Osteoblast (primary cell): ENCODE measurements around the gene GLT8D1. TPM values are rescaled to one million over a fixed set of nuclear protein-coding genes. Genes with fewer than 3 reads are reported as not detected.
A peak's percentile ranks its signal among the peaks of the same experiment; 100 is the strongest.

Source experiments
- DNase-seq: peaks from one replicate; pipeline ENCODE4 v3.0.0; 2011; ENCODE audit warnings: low spot score, mixed read lengths; ENCODE audit not compliant: insufficient read length; ENCODE audit errors: missing footprints
- H2AFZ ChIP-seq: 2 replicates; pipeline ENCODE4 v1.6.0; 2011; ENCODE audit warnings: mild to moderate bottlenecking, low read length
- H3K27ac ChIP-seq: 2 replicates; pipeline ENCODE4 v1.5.1; 2011; ENCODE audit warnings: mild to moderate bottlenecking, low read depth, low read length, moderate library complexity
- H3K27me3 ChIP-seq: 2 replicates; pipeline ENCODE4 v1.6.0; 2012; ENCODE audit warnings: mild to moderate bottlenecking, control low read depth, inconsistent platforms, low read length, moderate library complexity; ENCODE audit not compliant: insufficient read depth
- H3K36me3 ChIP-seq: 2 replicates; pipeline ENCODE4 v1.5.1; 2011; ENCODE audit warnings: mild to moderate bottlenecking, low read length, control low read depth, moderate library complexity; ENCODE audit not compliant: insufficient read depth
- H3K4me1 ChIP-seq: 2 replicates; pipeline ENCODE4 v1.5.1; 2011; ENCODE audit warnings: mild to moderate bottlenecking, low read length, control low read depth, moderate library complexity; ENCODE audit not compliant: insufficient read depth
- H3K4me2 ChIP-seq: 2 replicates; pipeline ENCODE4 v1.6.0; 2011; ENCODE audit warnings: mild to moderate bottlenecking, low read length; ENCODE audit not compliant: insufficient read depth
- H3K4me3 ChIP-seq: fragments of 200-600 bp; sonication (generic); 3 replicates; pipeline ENCODE4 v1.5.1; 2012; ENCODE audit warnings: mild to moderate bottlenecking, low read length, inconsistent platforms; ENCODE audit not compliant: insufficient read depth
- H3K79me2 ChIP-seq: 2 replicates; pipeline ENCODE4 v1.6.0; 2012; ENCODE audit warnings: mild to moderate bottlenecking, low read length, control low read depth, inconsistent platforms; ENCODE audit not compliant: insufficient read depth
- H3K9me3 ChIP-seq: 2 replicates; pipeline ENCODE4 v1.5.1; 2011; ENCODE audit warnings: low read depth, low read length, control low read depth
- H4K20me1 ChIP-seq: 2 replicates; pipeline ENCODE4 v1.6.0; 2012; ENCODE audit warnings: mild to moderate bottlenecking, low read length, control low read depth; ENCODE audit not compliant: insufficient read depth
- CTCF ChIP-seq: IDR thresholded peaks from 2 replicates; pipeline ENCODE4 v1.5.1; 2011; ENCODE audit warnings: mild to moderate bottlenecking, low read depth, low read length, moderate library complexity; ENCODE audit errors: extremely low read depth
- total RNA-seq: library from RNA; depleted of rRNA; stranded (reverse); fragments of >200 nt; gene quantifications from 2 replicates; pipeline ENCODE4 v1.2.3, GENCODE V29; 2012

The GLT8D1 gene
- total RNA-seq, 1 donor, result 98.8 TPM

GRCh38 chr3:52655895-52656294, 49.7 kb downstream of the GLT8D1 start:
- H4K20me1 ChIP-seq, result no peaks in the 10 kb centered on the region
- DNase-seq, result no peak
- no peaks in the 10 kb centered on the region for H3K27me3 ChIP-seq
- H3K36me3 ChIP-seq, result peaks cover 78% of the 10 kb centered on the region
- TF ChIP-seq CTCF, result no peak
- no peaks in the 10 kb centered on the region for H3K9me3 ChIP-seq
- H3K27ac ChIP-seq, result no peak overlapping the region
- peaks cover 2% of the 10 kb centered on the region for H3K79me2 ChIP-seq
- no peaks in the 10 kb centered on the region for H3K4me1 ChIP-seq
- H3K4me2 ChIP-seq, result no peak overlapping the region
- no peak overlapping the region for H2AFZ ChIP-seq
- H3K4me3 ChIP-seq, result no peak overlapping the region

GRCh38 chr3:52651592-52651991, 54.0 kb downstream of the GLT8D1 start:
- no peak overlapping the region for H3K4me2 ChIP-seq

GRCh38 chr3:52650439-52650838, 55.2 kb downstream of the GLT8D1 start:
- H3K27ac ChIP-seq, result peak overlapping the region; percentile 87
- H3K4me2 ChIP-seq, result no peak overlapping the region
- H3K27me3 ChIP-seq, result no peaks in the 10 kb centered on the region
- H3K4me3 ChIP-seq, result no peak overlapping the region
- TF ChIP-seq CTCF, result no peak
- H3K36me3 ChIP-seq, result peaks cover 68% of the 10 kb centered on the region
- no peaks in the 10 kb centered on the region for H3K79me2 ChIP-seq
- peak; percentile 22 for DNase-seq
- no peak overlapping the region for H2AFZ ChIP-seq
- no peaks in the 10 kb centered on the region for H3K9me3 ChIP-seq
- H3K4me1 ChIP-seq, result peaks cover 20% of the 10 kb centered on the region
- H4K20me1 ChIP-seq, result no peaks in the 10 kb centered on the region

More at GRCh38 chr3:52651592-52651991, 54.0 kb downstream of the GLT8D1 start:
- Histone ChIP-seq H3K36me3 (peaks cover 74% of the 10 kb centered on the region), H2AFZ (no peak overlapping the region), H4K20me1 (no peaks in the 10 kb centered on the region), H3K9me3 (no peaks in the 10 kb centered on the region), H3K4me1 (peaks cover 20% of the 10 kb centered on the region), H3K4me3 (no peak overlapping the region), H3K27ac (no peak overlapping the region), H3K79me2 (no peaks in the 10 kb centered on the region), H3K27me3 (no peaks in the 10 kb centered on the region)
- no peak for DNase-seq
- TF ChIP-seq CTCF, result no peak

GRCh38 chr3:52649461-52650210, 56.0 kb downstream of the GLT8D1 start:
- Histone ChIP-seq H2AFZ (no peak overlapping the region), H4K20me1 (no peaks in the 10 kb centered on the region), H3K27me3 (no peaks in the 10 kb centered on the region), H3K79me2 (no peaks in the 10 kb centered on the region), H3K36me3 (peaks cover 68% of the 10 kb centered on the region), H3K4me2 (peak overlapping the region; percentile 65), H3K9me3 (no peaks in the 10 kb centered on the region), H3K4me3 (no peak overlapping the region), H3K4me1 (peaks cover 20% of the 10 kb centered on the region), H3K27ac (peak overlapping the region; percentile 87)
- no peak for TF ChIP-seq CTCF
- peak; percentile 67 for DNase-seq
